IMR-90 (cell line): ENCODE measurements around the gene KIAA0040. TPM values are rescaled to one million over a fixed set of nuclear protein-coding genes. Genes with fewer than 3 reads are reported as not detected.

Experiments used
- ATAC-seq: fragments of 200-7000 bp; cut with Tn5 transposase; 2 replicates; pipeline ENCODE4 v1.9.1; 2020; ENCODE audit warnings: low read depth, mild to moderate bottlenecking, moderate library complexity
- BruUV-seq: library from RNA; stranded (reverse); fragments of 400-500 nt; replicated peaks from 2 replicates; lab custom pipeline; 2021; lab: Mats Ljungman, UMichigan
- CTCF ChIA-PET: fragments of 300-600 bp; formaldehyde crosslinking; extraction: SDS; loops from one replicate; lab custom pipeline; 2021; ENCODE audit warnings: antibody characterized with exemption; lab: Yijun Ruan, JAX
- POLR2A ChIA-PET: fragments of 300-600 bp; sonication (Branson Sonifier 250); formaldehyde crosslinking; loops from one replicate; lab custom pipeline; 2022; ENCODE audit warnings: antibody characterized with exemption; ENCODE audit not compliant: unreplicated experiment; lab: Charles Lee
- DNase-seq: peaks from one replicate; pipeline ENCODE4 v3.0.0; 2013
- H2AFZ ChIP-seq: replicated peaks from 2 replicates; pipeline ENCODE3; 2013; ENCODE audit warnings: low read length, mild to moderate bottlenecking; ENCODE audit not compliant: poor library complexity
- H2AK5ac ChIP-seq: 2 replicates; pipeline ENCODE4 v1.6.1; 2013; ENCODE audit warnings: low read depth, low read length, inconsistent platforms
- H2AK9ac ChIP-seq: replicated peaks from 2 replicates; pipeline ENCODE3; 2013; ENCODE audit warnings: mild to moderate bottlenecking, low read depth, low read length, moderate library complexity; ENCODE audit not compliant: poor library complexity
- H2BK120ac ChIP-seq: 2 replicates; pipeline ENCODE4 v1.6.1; 2013; ENCODE audit warnings: low read depth, low read length, inconsistent platforms
- H2BK15ac ChIP-seq: 3 replicates; pipeline ENCODE4 v1.6.1; 2013; ENCODE audit warnings: low read depth, low read length, inconsistent platforms
- H2BK20ac ChIP-seq: 2 replicates; pipeline ENCODE4 v1.6.1; 2013; ENCODE audit warnings: low read depth, mild to moderate bottlenecking, inconsistent platforms, low read length, moderate library complexity
- H2BK5ac ChIP-seq: 2 replicates; pipeline ENCODE4 v1.6.1; 2013; ENCODE audit warnings: mild to moderate bottlenecking, low read depth, low read length, inconsistent platforms; ENCODE audit not compliant: poor library complexity, severe bottlenecking
- H3K14ac ChIP-seq: replicated peaks from 2 replicates; pipeline ENCODE4 v1.6.1; 2013; ENCODE audit warnings: low read depth, low read length, inconsistent platforms
- H3K18ac ChIP-seq: 2 replicates; pipeline ENCODE4 v1.6.1; 2013; ENCODE audit warnings: low read depth, low read length, control low read depth
- H3K23ac ChIP-seq: 2 replicates; pipeline ENCODE4 v1.6.1; 2013; ENCODE audit warnings: low read depth, low read length, inconsistent platforms
- H3K27ac ChIP-seq: 2 replicates; pipeline ENCODE4 v1.5.1; 2013; ENCODE audit warnings: mild to moderate bottlenecking, control low read depth, low read length; ENCODE audit not compliant: insufficient read depth
- H3K27me3 ChIP-seq: 2 replicates; pipeline ENCODE4 v1.6.1; 2013; ENCODE audit warnings: low read length; ENCODE audit not compliant: control insufficient read depth, insufficient read depth
- H3K36me3 ChIP-seq: 2 replicates; pipeline ENCODE4 v1.6.1; 2013; ENCODE audit warnings: low read length, mixed read lengths; ENCODE audit not compliant: control insufficient read depth, insufficient read depth
- H3K4ac ChIP-seq: 2 replicates; pipeline ENCODE4 v1.6.1; 2013; ENCODE audit warnings: low read depth, low read length, inconsistent platforms
- H3K4me1 ChIP-seq: 2 replicates; pipeline ENCODE4 v1.6.1; 2013; ENCODE audit warnings: low read length, mixed read lengths; ENCODE audit not compliant: control insufficient read depth, insufficient read depth
- H3K4me2 ChIP-seq: 2 replicates; pipeline ENCODE4 v1.6.1; 2013; ENCODE audit warnings: low read depth, mild to moderate bottlenecking, control low read depth, low read length, moderate library complexity
- H3K4me3 ChIP-seq: 2 replicates; pipeline ENCODE4 v1.5.1; 2013; ENCODE audit warnings: low read depth, mild to moderate bottlenecking, control low read depth, low read length, moderate library complexity; ENCODE audit not compliant: insufficient read depth
- H3K56ac ChIP-seq: 2 replicates; pipeline ENCODE4 v1.6.1; 2013; ENCODE audit warnings: low read length, inconsistent platforms; ENCODE audit not compliant: insufficient read depth; ENCODE audit errors: extremely low read depth
- H3K79me1 ChIP-seq, 2 experiments: 2 replicates each; pipeline ENCODE4 v1.6.1; 2013; ENCODE audit warnings: low read length in 2 of 2, inconsistent platforms in 1 of 2, low read depth in 1 of 2
- H3K9ac ChIP-seq: 2 replicates; pipeline ENCODE4 v1.6.1; 2013; ENCODE audit warnings: low read depth, low read length, control low read depth
- H3K9me1 ChIP-seq: 2 replicates; pipeline ENCODE4 v1.6.1; 2013; ENCODE audit warnings: low read length, inconsistent platforms; ENCODE audit not compliant: insufficient read depth
- H3K9me3 ChIP-seq: 2 replicates; pipeline ENCODE4 v1.6.1; 2013; ENCODE audit warnings: low read length; ENCODE audit not compliant: control insufficient read depth, insufficient read depth
- H4K20me1 ChIP-seq: 2 replicates; pipeline ENCODE4 v1.6.1; 2013; ENCODE audit warnings: low read length, inconsistent platforms; ENCODE audit not compliant: insufficient read depth
- H4K5ac ChIP-seq: 2 replicates; pipeline ENCODE4 v1.6.1; 2013; ENCODE audit warnings: mild to moderate bottlenecking, low read depth, low read length, control low read depth
- H4K8ac ChIP-seq, 2 experiments: 2 replicates each; pipeline ENCODE4 v1.6.1; 2013; ENCODE audit warnings: low read depth in 2 of 2, low read length in 2 of 2, control low read depth in 1 of 2, inconsistent platforms in 1 of 2
- H4K91ac ChIP-seq: 2 replicates; pipeline ENCODE4 v1.6.1; 2013; ENCODE audit warnings: low read depth, low read length, inconsistent platforms; ENCODE audit not compliant: insufficient read depth
- CEBPB ChIP-seq: IDR thresholded peaks from 2 replicates; pipeline ENCODE4 v1.6.1; 2012; ENCODE audit warnings: low read depth, low read length, improper control_type of control experiment
- CHD1 ChIP-seq: IDR thresholded peaks from 2 replicates; pipeline ENCODE4 v1.6.1; 2012; ENCODE audit warnings: low read depth, low read length, improper control_type of control experiment
- ELK1 ChIP-seq: fragments of 150-350 bp; IDR thresholded peaks from 2 replicates; pipeline ENCODE4 v1.6.1; 2016; ENCODE audit warnings: low read depth, mild to moderate bottlenecking, low read length, moderate library complexity, borderline replicate concordance
- FOS ChIP-seq: fragments of 150-350 bp; IDR thresholded peaks from 2 replicates; pipeline ENCODE4 v1.6.1; 2016; ENCODE audit warnings: low read depth, low read length
- MAFK ChIP-seq: IDR thresholded peaks from 2 replicates; pipeline ENCODE4 v1.6.1; 2012; ENCODE audit warnings: low read depth, low read length, improper control_type of control experiment
- MXI1 ChIP-seq: IDR thresholded peaks from 2 replicates; pipeline ENCODE4 v1.6.1; 2012; ENCODE audit warnings: low read depth, mild to moderate bottlenecking, low read length, moderate library complexity, borderline replicate concordance
- NFE2L2 ChIP-seq: fragments of 150-350 bp; IDR thresholded peaks from 2 replicates; pipeline ENCODE4 v1.6.1; 2016; ENCODE audit warnings: low read depth, mild to moderate bottlenecking, low read length
- RAD21 ChIP-seq: IDR thresholded peaks from 2 replicates; pipeline ENCODE4 v1.6.1; 2012; ENCODE audit warnings: low read length, improper control_type of control experiment
- RCOR1 ChIP-seq: IDR thresholded peaks from 2 replicates; pipeline ENCODE4 v1.6.1; 2012; ENCODE audit warnings: mild to moderate bottlenecking, low read length, improper control_type of control experiment; ENCODE audit not compliant: insufficient replicate concordance
- RFX5 ChIP-seq: IDR thresholded peaks from 2 replicates; pipeline ENCODE4 v1.8.0; 2012; ENCODE audit warnings: low read depth, mild to moderate bottlenecking, low read length, moderate library complexity
- SMC3 ChIP-seq: fragments of 150-350 bp; IDR thresholded peaks from 2 replicates; pipeline ENCODE4 v1.6.1; 2016; ENCODE audit warnings: low read depth, mild to moderate bottlenecking, antibody characterized with exemption, low read length, moderate library complexity
- USF2 ChIP-seq: fragments of 150-350 bp; IDR thresholded peaks from 2 replicates; pipeline ENCODE4 v1.6.1; 2017; ENCODE audit warnings: mild to moderate bottlenecking, antibody characterized with exemption, low read length, low read depth
- dilution Hi-C: fragments of 300-500 bp; cut with HindIII; formaldehyde crosslinking; loops from one replicate; pipeline ENCODE4 v1.14.3; 2018; ENCODE audit warnings: low sequenced_read_pairs; ENCODE audit not compliant: unreplicated experiment
- in situ Hi-C: fragments of 300-500 bp; cut with MboI; formaldehyde crosslinking; loops from 3 replicates; pipeline ENCODE4 v1.14.3; 2019; ENCODE audit warnings: low sequenced_read_pairs, inconsistent platforms, mixed read lengths
- intact Hi-C: fragments of 100-400 bp; cut with micrococcal nuclease; formaldehyde crosslinking; loops from 2 replicates; pipeline ENCODE4 v1.10.0; 2022
- polyA plus RNA-seq, 3 experiments: library from polyadenylated mRNA; depleted of rRNA; stranded (reverse); fragments of >200 nt; gene quantifications; 2 replicates each; pipeline ENCODE4 v1.2.3, GENCODE V29; 2012; ENCODE audit warnings: low replicate concordance in 1 of 3
- total RNA-seq: library from RNA; depleted of rRNA; stranded (reverse); fragments of >200 nt; gene quantifications from 2 replicates; pipeline ENCODE4 v1.2.3, GENCODE V29; 2012

The KIAA0040 gene
- total and polyA plus RNA-seq, 2 of the 4 experiments (the other 2 are of a cell fraction), result 0.05 to 0.18 TPM

- DNase-seq, result no peak
- Histone ChIP-seq H2BK120ac (no peak overlapping the region), H2AK5ac (no peak overlapping the region), H3K4me3 (no peak overlapping the region), H2AFZ (no peak overlapping the region), H2BK5ac (no peak overlapping the region), H2BK20ac (no peak overlapping the region), H3K4ac (no peak overlapping the region), H3K79me1 (no peaks in the 10 kb centered on the region), H4K91ac (no peak overlapping the region), H3K9me3 (no peaks in the 10 kb centered on the region), H3K14ac (no peak overlapping the region), H4K20me1 (no peaks in the 10 kb centered on the region), H3K9me1 (no peaks in the 10 kb centered on the region), H3K4me2 (no peak overlapping the region), H3K18ac (no peak overlapping the region), H2BK15ac (no peak overlapping the region), H3K27me3 (no peaks in the 10 kb centered on the region), H3K36me3 (no peaks in the 10 kb centered on the region), H2AK9ac (no peak overlapping the region), H3K27ac (no peak overlapping the region), H3K56ac (no peak overlapping the region), H3K9ac (no peak overlapping the region), H4K8ac (no peak overlapping the region), H4K5ac (no peak overlapping the region), H3K4me1 (no peaks in the 10 kb centered on the region), H3K23ac (no peak overlapping the region)
- BruUV-seq, result no TSS peak
- ATAC-seq, result no peak
- dilution Hi-C loops (no loop called here), intact Hi-C loops (no loop called here), in situ Hi-C loops (no loop called here)
- CTCF ChIA-PET, result no interaction called here
- TF ChIP-seq SMC3 (no peak), CEBPB (no peak), NFE2L2 (no peak), MAFK (no peak), CHD1 (no peak), USF2 (no peak), RFX5 (no peak), ELK1 (no peak), RAD21 (no peak), FOS (no peak), RCOR1 (no peak), MXI1 (no peak)
- POLR2A ChIA-PET, result no interaction called here
Measured at GRCh38 chr1:175206687-175207086, 14.1 kb upstream of the KIAA0040 start.
